Stimulated activated CD4-positive, alpha-beta T cell treated with anti-CD3 and anti-CD28 coated beads, TNF-alpha, amount 100 ng/mL, for 24 hours (primary cell): ENCODE results near the gene THOC5.

ENCODE experiments used
- DNase-seq, 3 experiments: peaks; one replicate each; pipeline ENCODE4 v3.0.0-alpha.2; 2020; ENCODE audit warnings: low read depth in 3 of 3

Gene THOC5

DNA sequence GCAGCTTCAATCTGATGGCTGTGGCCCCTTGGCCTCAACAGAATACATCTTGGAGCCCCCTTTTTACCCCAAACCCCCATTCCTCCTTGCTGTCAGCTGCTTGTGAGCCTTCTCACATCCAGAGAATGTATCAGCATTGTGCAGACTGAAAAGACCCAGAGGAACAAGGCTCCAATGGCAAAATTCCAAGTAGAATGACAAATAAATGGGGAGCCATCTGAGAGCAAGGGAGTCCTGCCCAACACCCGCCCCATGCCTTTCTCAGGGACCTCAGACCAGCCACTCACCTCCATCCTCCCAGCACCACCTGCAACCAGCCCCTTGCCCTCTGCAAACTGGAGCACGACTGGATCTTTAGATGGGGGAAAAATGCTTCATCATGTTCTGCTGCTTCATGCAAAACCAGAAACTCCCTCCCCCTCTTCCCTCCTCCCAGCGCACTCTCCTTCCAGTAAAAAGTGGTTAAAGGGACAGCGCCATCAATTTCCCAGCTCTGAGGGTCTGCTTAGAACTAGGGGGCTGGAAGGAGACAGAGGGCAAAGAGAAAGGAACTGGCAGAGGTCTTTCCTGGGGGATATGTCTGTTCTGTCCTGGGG is 75.7 kb downstream of the THOC5 start:
- DNase-seq, result no peak

- no peak for DNase-seq
These were observed 77.4 kb downstream of the THOC5 start for GRCh38 chr22:29476116-29476515.

GRCh38 chr22:29475550-29475949 is 78.0 kb downstream of the THOC5 start:
- no peak for DNase-seq

DNA sequence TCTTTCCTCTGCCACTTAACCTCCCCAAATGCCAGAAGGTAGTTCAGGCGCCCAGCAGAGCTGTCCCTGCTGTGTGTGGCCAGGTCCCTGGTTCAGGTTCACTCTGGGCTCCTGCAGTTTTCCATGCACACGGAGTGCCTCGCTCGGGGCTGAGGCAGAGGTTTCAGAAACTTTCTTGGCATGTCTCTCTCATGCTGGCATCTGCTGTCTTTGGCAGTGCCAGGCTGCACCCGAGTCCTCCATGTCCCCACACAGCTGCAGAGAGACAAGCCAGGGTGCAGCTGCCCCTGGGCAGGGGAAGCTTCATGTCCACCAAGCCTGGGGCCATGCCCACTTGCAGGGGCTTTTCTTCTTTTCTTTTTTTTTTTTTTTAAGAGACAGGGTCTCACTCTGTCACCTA is 80.6 kb downstream of the THOC5 start:
- no peak for DNase-seq

DNA sequence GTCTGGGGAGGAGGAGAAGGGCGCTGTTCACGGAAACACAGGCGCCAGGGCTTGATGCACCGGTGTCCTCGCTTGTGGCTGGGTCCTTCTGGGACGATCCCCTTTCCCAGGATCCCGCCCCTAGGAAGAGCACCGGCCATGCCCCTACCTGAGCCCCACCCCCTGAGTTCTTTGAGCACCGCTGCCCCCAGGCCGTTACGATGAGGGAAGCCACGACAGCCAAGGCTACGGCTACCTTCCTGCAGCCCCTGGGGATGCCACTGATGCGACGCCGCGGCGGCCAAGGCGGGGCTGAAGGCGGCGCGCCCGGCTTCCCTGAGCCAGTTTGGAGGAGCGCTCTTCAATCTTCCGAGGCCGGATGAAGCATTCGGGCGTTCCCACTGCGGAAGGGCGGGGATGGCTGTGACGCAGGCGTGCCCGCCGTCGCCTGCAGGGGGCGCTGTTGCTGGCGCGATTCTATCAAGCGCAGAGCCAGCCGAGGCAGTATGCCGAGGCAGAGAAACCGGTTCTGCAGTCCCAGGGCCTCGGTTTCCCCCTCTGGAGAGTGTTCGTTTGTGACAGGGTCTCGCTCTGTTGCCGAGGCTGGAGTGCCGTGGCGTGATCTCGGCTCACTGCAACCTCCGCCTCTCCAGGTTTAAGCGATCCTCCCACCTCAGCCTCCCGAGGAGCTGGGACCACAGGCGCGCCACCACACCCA is 83.2 kb downstream of the THOC5 start:
- DNase-seq, result peak; percentile 45 to 71 (median 48)

GRCh38 chr22:29469755-29470154 is 83.8 kb downstream of the THOC5 start:
- DNase-seq, result no peak

DNA sequence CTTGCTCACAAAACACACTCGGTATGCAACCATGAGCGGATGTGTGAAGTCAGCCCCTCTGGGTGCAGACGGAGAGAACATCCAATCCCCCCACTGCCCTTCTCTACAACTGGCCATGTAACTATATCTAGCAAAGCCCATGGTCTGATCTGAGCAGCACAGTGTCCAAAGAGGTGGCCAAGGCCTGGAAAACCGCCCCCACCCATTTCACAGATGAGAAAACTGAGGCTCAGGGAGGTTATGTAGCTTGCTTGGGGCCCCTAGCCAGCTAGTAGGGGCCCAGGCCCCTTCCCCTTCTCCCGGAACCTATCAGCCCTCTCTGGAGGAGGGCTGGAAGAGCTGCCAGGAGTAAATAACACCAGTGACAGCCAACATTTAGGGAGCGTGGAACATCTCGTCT is 89.0 kb downstream of the THOC5 start:
- DNase-seq, result no peak

- no peak for DNase-seq
These were observed 89.9 kb downstream of the THOC5 start for GRCh38 chr22:29463629-29464028.

DNA sequence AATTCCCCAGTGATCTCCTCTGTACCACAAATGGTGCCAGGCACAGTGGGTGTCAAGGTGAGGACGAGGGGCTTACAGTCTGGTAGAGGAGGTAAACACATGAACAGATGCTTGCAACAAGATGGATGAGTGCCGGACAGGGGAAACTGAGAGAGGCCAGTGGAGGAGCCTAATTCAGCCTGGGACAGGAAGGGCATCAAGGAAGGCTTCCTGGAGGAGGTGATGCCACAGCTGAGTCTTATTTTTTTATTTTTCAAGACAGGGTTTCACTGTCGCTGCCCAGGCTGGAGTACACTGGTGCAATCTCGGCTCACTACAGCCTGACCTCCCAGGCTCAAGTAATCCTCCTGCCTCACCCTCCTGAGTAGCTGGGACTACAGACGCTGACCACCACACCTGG is 92.3 kb downstream of the THOC5 start:
- no peak for DNase-seq

- no peak for DNase-seq
These were observed 93.8 kb downstream of the THOC5 start for GRCh38 chr22:29459773-29460172.

- no peak for DNase-seq
These were observed 95.0 kb downstream of the THOC5 start for GRCh38 chr22:29458551-29458950.

DNA sequence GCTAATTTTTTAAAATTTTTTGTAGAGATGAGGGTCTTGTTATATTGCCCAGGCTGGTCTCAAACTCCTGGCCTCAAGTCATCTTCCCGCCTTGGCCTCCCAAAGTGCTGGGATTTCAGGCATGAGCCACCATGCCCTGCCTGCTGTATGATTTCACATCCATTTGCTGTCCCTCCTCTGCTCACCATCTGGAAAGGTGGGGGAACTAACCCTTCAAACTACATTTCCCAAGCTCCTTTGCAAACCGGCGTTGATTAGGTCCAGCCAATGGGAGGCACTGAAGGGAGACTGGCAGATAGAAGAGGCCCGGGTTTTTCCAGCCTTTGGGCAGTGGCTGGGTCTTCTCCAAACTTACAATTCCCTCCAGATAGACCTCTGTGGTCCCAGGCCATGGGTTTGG is 95.8 kb downstream of the THOC5 start:
- DNase-seq, result no peak

GRCh38 chr22:29456211-29456671 is 97.3 kb downstream of the THOC5 start:
- DNase-seq, result no peak
